GM12875 (cell line): ENCODE measurements around the gene MEF2D.

Experiments
- H3K4me3 ChIP-seq: one replicate; pipeline ENCODE4 v1.5.1; 2011; ENCODE audit warnings: low read depth, low read length, control low read depth
- CTCF ChIP-seq: IDR thresholded peaks from 2 replicates; pipeline ENCODE4 v1.5.1; 2011; ENCODE audit warnings: low read depth, mild to moderate bottlenecking, control low read depth, inconsistent platforms, low read length, moderate library complexity, borderline replicate concordance; ENCODE audit not compliant: insufficient read depth

The MEF2D gene

DNA sequence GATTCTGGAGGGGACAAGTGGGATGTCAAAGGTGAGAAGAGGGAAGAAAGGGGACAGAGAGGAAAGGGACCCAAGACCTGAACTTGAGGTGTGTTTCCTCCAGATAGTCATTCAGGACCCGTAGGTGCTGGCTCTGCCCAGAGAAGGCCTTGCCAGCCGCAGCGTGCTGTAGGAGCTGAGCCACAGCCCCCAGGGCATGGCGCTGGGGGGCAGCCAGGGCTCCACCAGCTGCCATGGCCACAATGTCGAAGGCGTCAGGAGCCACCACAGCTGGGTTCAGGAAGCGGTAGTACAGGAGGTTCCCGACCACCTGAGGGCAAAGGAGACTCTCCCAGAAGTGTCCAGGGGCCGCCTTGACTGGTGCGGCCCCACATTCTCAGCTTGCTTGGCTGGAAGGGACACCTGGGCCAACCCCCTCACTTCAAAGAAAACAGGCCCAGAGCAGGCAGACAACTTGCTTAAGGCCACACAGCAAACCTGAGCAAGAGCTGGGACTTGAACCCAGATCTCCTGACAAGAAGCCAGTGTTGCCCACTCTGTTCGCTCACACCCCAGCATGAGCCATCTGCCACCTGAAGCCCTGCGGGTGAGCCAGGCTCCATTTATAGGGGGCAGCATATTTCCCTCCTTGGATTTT is 34.0 kb upstream of the MEF2D start:
- no peak for TF ChIP-seq CTCF
- no peak overlapping the region for H3K4me3 ChIP-seq

DNA sequence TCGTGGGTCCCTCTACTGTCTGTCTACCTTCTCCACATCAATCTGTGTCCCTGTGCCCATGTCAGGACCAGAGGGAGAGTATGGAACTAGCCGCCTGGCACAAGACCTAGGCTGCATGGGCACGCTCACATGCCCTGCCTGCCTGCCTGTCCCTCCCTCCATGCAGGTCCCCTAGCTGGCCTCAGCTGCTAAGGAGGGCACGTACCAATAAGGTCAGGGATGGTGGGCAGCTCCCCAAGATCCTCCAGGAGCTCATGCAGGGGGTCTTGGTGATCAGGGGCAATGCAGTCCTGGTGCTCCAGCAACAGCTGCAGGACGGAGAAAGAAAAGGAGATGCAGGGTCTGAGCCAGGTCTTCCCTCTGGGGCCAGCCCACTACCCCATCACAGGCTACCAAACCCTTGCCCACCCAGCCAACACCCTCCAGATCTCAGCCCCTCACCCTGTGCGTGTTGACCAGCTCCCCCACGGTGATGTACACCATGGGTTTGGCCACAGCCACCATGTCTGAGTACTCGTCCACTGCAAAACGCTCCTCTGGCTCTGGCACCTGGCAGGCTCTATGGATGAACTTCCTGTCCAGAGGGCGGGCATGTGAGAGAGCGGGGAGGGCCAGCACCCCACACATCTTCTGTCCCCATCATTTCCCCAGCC is 33.1 kb upstream of the MEF2D start:
- no peak overlapping the region for H3K4me3 ChIP-seq
- no peak for TF ChIP-seq CTCF

- H3K4me3 ChIP-seq: no peak overlapping the region
- no peak for TF ChIP-seq CTCF
Measured at GRCh38 chr1:156532374-156532773, 31.8 kb upstream of the MEF2D start.

- no peak overlapping the region for H3K4me3 ChIP-seq
- TF ChIP-seq CTCF: no peak
Measured at GRCh38 chr1:156530006-156530405, 29.4 kb upstream of the MEF2D start.

GRCh38 chr1:156528875-156529425 is 28.4 kb upstream of the MEF2D start:
- H3K4me3 ChIP-seq: no peak overlapping the region
- no peak for TF ChIP-seq CTCF

GRCh38 chr1:156528231-156528630 is 27.7 kb upstream of the MEF2D start:
- no peak for TF ChIP-seq CTCF
- H3K4me3 ChIP-seq: no peak overlapping the region

DNA sequence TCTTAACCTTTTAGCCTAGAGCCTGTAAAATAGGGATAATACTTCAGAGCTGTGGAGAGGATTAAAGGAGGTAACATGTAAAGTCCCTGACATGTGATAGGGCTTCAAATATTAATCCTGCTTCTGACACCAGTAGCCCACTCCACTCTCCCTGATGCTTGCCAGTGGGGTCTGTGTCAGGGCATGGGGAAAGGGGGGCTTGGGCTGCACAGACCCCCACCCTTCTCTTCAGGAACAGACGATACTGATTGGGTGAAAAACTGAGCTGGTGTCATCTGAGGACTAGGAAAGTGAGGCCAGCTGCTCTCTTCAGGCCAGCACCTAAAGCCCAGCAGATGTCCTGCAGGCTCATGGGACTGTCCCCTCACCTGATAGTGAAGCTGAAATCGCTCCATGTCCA is 27.0 kb upstream of the MEF2D start:
- no peak for TF ChIP-seq CTCF
- H3K4me3 ChIP-seq: no peak overlapping the region
